Right lobe of liver (tissue), 6 donors: ENCODE data around the gene ABL2. TPM values are rescaled to one million over a fixed set of nuclear protein-coding genes. Genes with fewer than 3 reads are reported as not detected.

ENCODE experiments used
- ATAC-seq, 4 donors: fragments of 200-7000 bp; cut with Tn5 transposase; one replicate each; pipeline ENCODE4 v1.9.1; 2020; ENCODE audit warnings: mild to moderate bottlenecking in 4 of 4, moderate library complexity in 4 of 4
- DNase-seq, 3 donors: peaks; one replicate each; pipeline ENCODE4 v3.0.0-alpha.2; 2020
- H3K27ac ChIP-seq, 3 donors: fragments of 200-600 bp; one replicate each; pipeline ENCODE4 v1.8.0; 2022
- H3K27me3 ChIP-seq, 2 donors: fragments of 200-600 bp; one replicate each; pipeline ENCODE4 v1.8.0; 2022
- H3K36me3 ChIP-seq, 4 donors: fragments of 200-600 bp; sonication (generic) in 1 of 4; one replicate each; pipeline versions ENCODE4 v1.5.1 to v1.8.0; 2017 to 2022; ENCODE audit warnings: control low read depth in 1 of 4
- H3K4me1 ChIP-seq, 4 donors: fragments of 200-600 bp; sonication (generic) in 1 of 4; one replicate each; pipeline versions ENCODE4 v1.5.1 to v1.8.0; 2017 to 2022; ENCODE audit warnings: control low read depth in 1 of 4
- H3K4me3 ChIP-seq, 3 donors: fragments of 200-600 bp; one replicate each; pipeline ENCODE4 v1.8.0; 2022
- H3K9me3 ChIP-seq, 4 donors: fragments of 200-600 bp; sonication (generic) in 1 of 4; one replicate each; pipeline versions ENCODE4 v1.5.1 to v1.8.0; 2017 to 2022; ENCODE audit warnings: control low read depth in 1 of 4
- POLR2A ChIP-seq: fragments of 450-650 bp; IDR thresholded peaks from one replicate; pipeline ENCODE4 v1.6.1; 2017; ENCODE audit warnings: antibody characterized with exemption, mild to moderate bottlenecking
- WGBS: methylation state at CpG from one replicate; pipeline ENCODE4 v1.1.6; 2018; ENCODE audit warnings: low coverage, low lambda C conversion rate; ENCODE audit not compliant: insufficient coverage; ENCODE audit errors: missing lambda C conversion rate; 5-methylcytosine and 5-hydroxymethylcytosine counted together
- intact Hi-C, 2 donors: fragments of 100-400 bp; cut with DNase I; formaldehyde crosslinking; loops; one replicate each; pipeline versions ENCODE4 v1.11.2 to v1.14.1; 2022
- small RNA-seq, 2 experiments: library from RNA; depleted of rRNA; stranded (forward); fragments of <200 nt; gene quantifications; one replicate each; pipeline ENCODE3, GENCODE V24; 2016
- total RNA-seq, 6 experiments: library from RNA; depleted of rRNA in 2 of 6; stranded (reverse); fragments of >200 nt in 2 of 6; fragmentation: NEBNext Ultra II Directional in 3 of 6; extraction: Animal tissue kit (Norgen Biotek cat#: 25700) in 3 of 6; gene quantifications; one replicate each; pipeline versions ENCODE4 v1.1.0 to v1.2.4, GENCODE V29; 2016 to 2023
- TF ChIP-seq, protein P1 (sequence below), 4 donors: fragments of 200-600 bp in 3 of 4; fragments of 450-650 bp in 1 of 4; IDR thresholded peaks; one replicate each; pipeline versions ENCODE4 v1.5.1 to v1.8.0; 2016 to 2022; ENCODE audit warnings: antibody characterized with exemption in 4 of 4, mild to moderate bottlenecking in 2 of 4
- donor health status: DM: no; HTN: yes; CAD: no.
- donor health status: DM: no; HTN: no; CAD: no.
- donor health status: DM: no; HTN: no; CAD: no.
- donor health status: DM: no; HTN: yes; CAD: no.
- donor health status: DM: no; HTN: yes; CAD: no.

ABL2 gene
- total RNA-seq, 6 experiments from 2014 or later: 3.8 to 7.7 (median 5.6) TPM

DNA sequence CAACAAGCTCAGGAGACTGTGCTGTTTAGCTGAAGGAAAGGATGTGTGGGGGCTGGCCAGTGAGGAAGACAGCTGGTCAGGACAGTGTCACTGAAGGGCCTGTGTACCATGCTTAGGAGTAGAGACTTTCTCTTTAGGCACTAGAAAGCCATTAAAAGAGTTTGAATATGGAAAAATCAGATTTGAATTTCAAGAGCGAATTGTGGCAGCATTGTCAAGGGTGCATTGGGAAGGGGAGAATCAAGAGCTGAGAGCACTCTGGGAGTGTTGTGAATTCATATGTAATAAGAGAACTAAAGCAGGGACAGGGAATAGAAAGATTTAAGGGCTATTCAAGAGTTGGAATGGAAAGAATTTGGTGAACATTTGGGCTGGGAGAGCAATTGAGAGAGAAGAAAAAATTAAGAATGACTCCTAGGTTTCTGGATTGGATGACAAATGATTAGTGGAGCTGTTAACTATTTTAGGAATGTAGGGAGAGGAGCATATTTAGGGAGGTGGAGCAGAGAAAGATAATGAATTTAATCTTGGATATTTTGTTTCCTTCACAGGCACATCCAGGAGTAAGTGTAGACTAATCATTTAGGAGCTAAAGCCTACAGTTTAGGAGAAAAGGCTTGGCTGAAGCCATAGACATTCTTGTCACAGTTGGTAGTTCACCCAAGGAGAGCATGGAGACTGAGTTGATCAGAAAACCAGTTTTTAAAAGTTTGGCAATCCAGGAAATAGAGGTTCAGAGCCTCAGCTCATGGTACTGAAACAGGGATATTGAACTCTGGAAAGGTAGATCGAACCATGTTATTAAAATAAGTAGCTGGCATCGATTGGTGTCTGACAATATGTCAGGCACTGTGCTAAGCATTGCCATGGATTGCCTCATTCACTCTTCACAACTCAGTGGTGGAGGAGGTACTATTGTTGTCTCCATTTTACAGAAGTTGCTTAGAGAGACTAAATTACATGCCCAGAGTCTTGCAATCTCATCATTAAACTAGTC lies 170.7 kb downstream of the ABL2 start:
- WGBS: 90% methylated on average over 3 of the region's 3 CpGs
- no peaks in the 10 kb centered on the region for H3K27me3 ChIP-seq
- TF ChIP-seq POLR2A: no peak
- TF ChIP-seq, protein P1, sequence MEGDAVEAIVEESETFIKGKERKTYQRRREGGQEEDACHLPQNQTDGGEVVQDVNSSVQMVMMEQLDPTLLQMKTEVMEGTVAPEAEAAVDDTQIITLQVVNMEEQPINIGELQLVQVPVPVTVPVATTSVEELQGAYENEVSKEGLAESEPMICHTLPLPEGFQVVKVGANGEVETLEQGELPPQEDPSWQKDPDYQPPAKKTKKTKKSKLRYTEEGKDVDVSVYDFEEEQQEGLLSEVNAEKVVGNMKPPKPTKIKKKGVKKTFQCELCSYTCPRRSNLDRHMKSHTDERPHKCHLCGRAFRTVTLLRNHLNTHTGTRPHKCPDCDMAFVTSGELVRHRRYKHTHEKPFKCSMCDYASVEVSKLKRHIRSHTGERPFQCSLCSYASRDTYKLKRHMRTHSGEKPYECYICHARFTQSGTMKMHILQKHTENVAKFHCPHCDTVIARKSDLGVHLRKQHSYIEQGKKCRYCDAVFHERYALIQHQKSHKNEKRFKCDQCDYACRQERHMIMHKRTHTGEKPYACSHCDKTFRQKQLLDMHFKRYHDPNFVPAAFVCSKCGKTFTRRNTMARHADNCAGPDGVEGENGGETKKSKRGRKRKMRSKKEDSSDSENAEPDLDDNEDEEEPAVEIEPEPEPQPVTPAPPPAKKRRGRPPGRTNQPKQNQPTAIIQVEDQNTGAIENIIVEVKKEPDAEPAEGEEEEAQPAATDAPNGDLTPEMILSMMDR (IDR thresholded peaks at IDR 0.05): no peak
- peaks cover 0 to 2% (median 0%) of the 10 kb centered on the region in 4 donors for H3K36me3 ChIP-seq
- H3K4me1 ChIP-seq: no peaks in the 10 kb centered on the region
- no peak for DNase-seq
- H3K4me3 ChIP-seq: no peak overlapping the region
- H3K27ac ChIP-seq: no peak overlapping the region
- no peak for ATAC-seq
- intact Hi-C loops: no loop called here
- no peaks in the 10 kb centered on the region for H3K9me3 ChIP-seq

DNA sequence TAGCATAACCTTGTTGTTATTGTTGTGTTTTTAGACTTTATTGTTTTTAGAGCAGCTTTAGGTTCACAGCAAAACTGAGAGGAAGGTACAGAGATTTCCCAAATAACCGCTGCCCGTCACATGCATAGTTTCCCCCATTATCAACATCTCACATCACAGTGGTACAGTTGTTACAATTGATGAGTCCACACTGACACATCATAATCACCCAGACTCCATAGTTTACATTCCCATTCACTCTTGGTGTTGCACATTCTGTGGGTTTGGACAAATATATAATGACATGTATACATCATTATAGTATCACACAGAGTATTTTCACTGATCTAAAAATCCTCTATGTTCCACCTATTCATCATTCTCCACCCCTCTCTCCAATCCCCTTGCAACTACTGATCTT lies 173.5 kb downstream of the ABL2 start:
- H3K9me3 ChIP-seq: no peaks in the 10 kb centered on the region
- WGBS: 100% methylated on average over 2 of the region's 2 CpGs

DNA sequence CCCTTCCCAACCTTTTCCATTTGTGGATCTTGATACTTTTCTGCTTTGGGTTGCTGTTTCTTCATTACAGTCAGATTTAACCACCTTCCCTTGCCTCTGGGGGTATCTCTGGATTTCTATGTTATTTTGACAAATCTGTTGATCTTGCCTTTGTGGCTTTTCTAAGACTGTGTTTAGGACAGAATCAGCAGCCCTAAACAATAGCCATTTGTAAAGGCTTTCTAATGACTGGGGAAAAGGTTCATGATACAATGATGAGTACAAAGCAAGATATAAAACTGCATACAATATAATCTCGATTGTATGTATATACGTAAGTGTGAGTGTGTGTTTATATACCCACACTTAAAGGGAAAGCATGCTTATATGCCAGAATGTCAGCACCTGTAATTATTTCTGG lies 176.0 kb downstream of the ABL2 start:
- Histone ChIP-seq H3K27ac (no peak overlapping the region), H3K27me3 (no peaks in the 10 kb centered on the region), H3K4me3 (no peak overlapping the region), H3K36me3 (no peaks in the 10 kb centered on the region), H3K4me1 (no peaks in the 10 kb centered on the region), H3K9me3 (no peaks in the 10 kb centered on the region)
- ATAC-seq (no peak), DNase-seq (no peak)
- TF ChIP-seq POLR2A: no peak
- TF ChIP-seq, protein P1 (IDR thresholded peaks at IDR 0.05): no peak
- intact Hi-C loops: no loop called here
- 91% methylated on average over 2 of the region's 2 CpGs for WGBS

More for the DNA sequence above, 173.5 kb downstream of the ABL2 start:
- H3K36me3 ChIP-seq: no peaks in the 10 kb centered on the region
- no peak for DNase-seq
- H3K4me1 ChIP-seq: no peaks in the 10 kb centered on the region
- H3K4me3 ChIP-seq: no peak overlapping the region
- no peak for ATAC-seq
- intact Hi-C loops: no loop called here
- no peak overlapping the region for H3K27ac ChIP-seq
- no peak for TF ChIP-seq POLR2A
- TF ChIP-seq, protein P1 (IDR thresholded peaks at IDR 0.05): no peak
- no peaks in the 10 kb centered on the region for H3K27me3 ChIP-seq

DNA sequence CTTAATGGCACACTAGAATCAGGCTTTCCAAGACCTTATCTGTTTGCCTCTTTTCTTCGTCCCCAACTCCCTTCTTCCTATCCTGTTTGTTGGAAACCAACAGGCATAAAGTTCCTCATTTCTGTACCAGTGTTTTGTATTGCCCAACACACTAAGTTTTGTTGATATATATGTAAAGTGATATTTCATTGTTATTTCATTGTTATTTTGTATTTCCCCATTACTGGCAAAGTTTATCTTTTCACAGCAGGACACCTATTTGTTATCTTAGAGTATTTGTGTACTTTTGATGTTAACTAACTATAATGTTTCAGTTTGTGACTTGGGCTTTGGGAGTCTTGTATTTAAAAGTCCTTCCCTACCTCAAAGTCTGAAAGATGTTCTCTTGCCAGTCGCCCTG lies 176.7 kb downstream of the ABL2 start:
- H3K4me3 ChIP-seq: no peak overlapping the region
- no peaks in the 10 kb centered on the region for H3K27me3 ChIP-seq
- DNase-seq (no peak), ATAC-seq (no peak)
- H3K9me3 ChIP-seq: no peaks in the 10 kb centered on the region
- 81% methylated on average over 2 of the region's 2 CpGs for WGBS
- H3K4me1 ChIP-seq: no peaks in the 10 kb centered on the region
- no peak for TF ChIP-seq POLR2A
- TF ChIP-seq, protein P1 (IDR thresholded peaks at IDR 0.05): no peak
- no peaks in the 10 kb centered on the region for H3K36me3 ChIP-seq
- intact Hi-C loops: no loop called here
- H3K27ac ChIP-seq: no peak overlapping the region

Small RNAs within 50 kb of the gene (small RNA-seq; reads per million reads assigned to genes)
- 0 reads per million in 2 experiments for gene AL512326.2
- 0 reads per million in 2 experiments for gene AL512326.3
- 0 reads per million in 2 experiments for gene EIF4A1P11
- gene RF00272: 0 reads per million in 2 experiments

Other genes with a start within 250 kb of the ABL2 start
- 10 to 100 TPM; 14.7 to 19.6 (median 17.1) TPM for gene FAM20B, start 203.8 kb downstream of the ABL2 start, total RNA-seq
- 10 to 100 TPM in 4 of 6 experiments, 1 to 10 TPM in 2; 4.7 to 52.8 (median 13.1) TPM for gene TOR3A, start 147.6 kb downstream of the ABL2 start, total RNA-seq
- 10 to 100 TPM in 4 of 6 experiments, 1 to 10 TPM in 2; 5.8 to 20.5 (median 14.3) TPM for gene SOAT1, start 64.1 kb upstream of the ABL2 start, total RNA-seq
- gene AXDND1, start 136.3 kb upstream of the ABL2 start, total RNA-seq: under 1 TPM in 1 of 6 experiments, not detected in 5; 0.09 TPM